Measurements from ENCODE around the gene TXNDC12.
"Not testable (repeated sequence)": the region's sequence is repeated elsewhere in the genome, so short reads cannot be mapped to it uniquely, and the experiment has no call there.

The TXNDC12 gene

DNA sequence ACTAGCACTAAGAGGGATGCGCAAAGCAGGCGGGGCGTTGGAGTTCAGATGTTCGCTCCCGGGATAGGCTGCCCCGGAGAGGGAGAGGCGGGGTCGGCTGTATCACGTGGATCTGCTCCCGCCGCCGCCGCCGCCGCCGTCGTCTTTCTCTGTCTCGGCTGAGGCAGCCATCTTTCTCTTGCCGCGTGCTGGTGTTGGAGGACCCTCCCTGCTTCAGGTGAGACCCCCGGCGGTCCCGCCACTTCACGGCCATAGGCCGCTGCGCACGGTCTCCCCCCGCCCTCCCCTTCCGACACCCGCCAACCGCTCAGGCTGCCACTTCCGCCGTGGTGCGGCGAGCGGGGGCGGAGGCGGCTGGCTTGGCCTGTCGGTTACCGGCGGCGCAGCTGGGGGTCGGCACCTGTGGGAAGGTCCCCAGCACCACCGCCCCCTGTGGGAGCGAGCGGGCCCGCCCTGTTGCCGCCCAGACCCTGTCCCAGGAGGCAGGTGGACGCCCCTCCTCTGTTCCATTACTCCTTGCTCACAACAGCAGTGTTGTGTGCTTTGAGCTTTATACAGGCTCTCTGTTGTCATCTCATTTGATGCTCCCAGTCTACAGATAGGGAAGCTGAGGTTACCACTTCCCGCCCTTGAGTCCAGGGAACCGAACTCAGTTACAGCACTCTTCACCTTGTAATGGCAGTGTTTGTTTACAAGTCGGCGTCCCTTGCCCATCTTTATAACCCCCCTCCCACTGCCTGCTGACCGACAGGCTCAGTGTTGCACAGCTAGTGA lies 1.4 kb upstream of the TXNDC12 start, which contains the start of gene BTF3L4:
Gene BTF3L4, plus strand, starts transcription at position 133 of the 774 bp plus-strand sequence. CDS start 3,553 bp downstream, outside the sequence.
- peaks cover 45% of the 10 kb centered on the region for H3K4me1 Mint-ChIP-seq
- H3K9me3 Mint-ChIP-seq: no peaks in the 10 kb centered on the region
- H3K27me3 Mint-ChIP-seq (ENCODE audit: low read depth): no peaks in the 10 kb centered on the region
- peak within 1 kb of the TSS; percentile 93 to 100 (median 99) for H3K4me3 Mint-ChIP-seq
- no peak for TF ChIP-seq CTCF (IDR thresholded peaks at IDR 0.05; ENCODE audit: unreplicated experiment in 3 of 3)
- H3K36me3 Mint-ChIP-seq (ENCODE audit: low read depth): peaks cover 24% of the 10 kb centered on the region
- H3K27ac Mint-ChIP-seq: peak within 1 kb of the TSS; percentile 94 to 98 (median 96)

DNA sequence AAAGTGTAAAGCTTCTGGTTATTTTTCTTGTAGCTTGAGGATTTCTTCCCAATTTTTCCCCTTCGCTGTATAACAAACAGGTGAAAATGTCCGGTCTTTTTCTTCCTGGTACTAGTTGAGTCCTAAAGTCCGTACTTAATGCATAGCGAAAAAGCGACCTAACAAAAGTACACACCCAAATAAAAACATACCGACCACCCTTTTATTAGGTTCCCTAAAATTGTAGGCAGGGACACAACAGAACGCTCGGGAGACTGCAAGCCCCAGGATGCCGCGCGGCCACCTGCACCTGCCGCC lies 823 bp upstream of the TXNDC12 start:
- Mint-ChIP-seq H3K27me3 (ENCODE audit: low read depth) (no peaks in the 10 kb centered on the region), H3K36me3 (ENCODE audit: low read depth) (peaks cover 23% of the 10 kb centered on the region), H3K27ac (peak overlapping the region; percentile 94 to 98 (median 96)), H3K9me3 (no peaks in the 10 kb centered on the region), H3K4me1 (peaks cover 45% of the 10 kb centered on the region), H3K4me3 (peak overlapping the region; percentile 93 to 97 (median 97))
- TF ChIP-seq CTCF (IDR thresholded peaks at IDR 0.05; ENCODE audit: unreplicated experiment in 3 of 3): no peak

- no peak for TF ChIP-seq CTCF (IDR thresholded peaks at IDR 0.05; ENCODE audit: unreplicated experiment in 3 of 3)
- peaks cover 45% of the 10 kb centered on the region for H3K4me1 Mint-ChIP-seq
- no peaks in the 10 kb centered on the region for H3K9me3 Mint-ChIP-seq
- peak overlapping the region; percentile 94 to 98 (median 96) for H3K27ac Mint-ChIP-seq
- H3K36me3 Mint-ChIP-seq (ENCODE audit: low read depth): peaks cover 10% of the 10 kb centered on the region
- H3K4me3 Mint-ChIP-seq: peak overlapping the region; percentile 93 to 97 (median 97)
- H3K27me3 Mint-ChIP-seq (ENCODE audit: low read depth): no peaks in the 10 kb centered on the region
These were observed 410 bp downstream of the TXNDC12 start for GRCh38 chr1:52054496-52055065.

GRCh38 chr1:52053862-52054261 lies 1.1 kb downstream of the TXNDC12 start:
- H3K36me3 Mint-ChIP-seq (ENCODE audit: low read depth): peaks cover 10% of the 10 kb centered on the region
- peak overlapping the region; percentile 93 to 97 (median 97) for H3K4me3 Mint-ChIP-seq
- H3K4me1 Mint-ChIP-seq: peaks cover 40% of the 10 kb centered on the region
- peak overlapping the region; percentile 94 to 98 (median 96) for H3K27ac Mint-ChIP-seq
- no peaks in the 10 kb centered on the region for H3K9me3 Mint-ChIP-seq
- no peaks in the 10 kb centered on the region for H3K27me3 Mint-ChIP-seq (ENCODE audit: low read depth)
- no peak for TF ChIP-seq CTCF (IDR thresholded peaks at IDR 0.05; ENCODE audit: unreplicated experiment in 3 of 3)

- H3K4me1 Mint-ChIP-seq: peaks cover 14% of the 10 kb centered on the region
- H3K27ac Mint-ChIP-seq; H3K27me3 Mint-ChIP-seq (ENCODE audit: low read depth); H3K9me3 Mint-ChIP-seq; H3K4me3 Mint-ChIP-seq: not testable (repeated sequence)
- H3K36me3 Mint-ChIP-seq (ENCODE audit: low read depth): peaks cover 26% of the 10 kb centered on the region
These were observed 5.7 kb downstream of the TXNDC12 start for GRCh38 chr1:52049337-52049736.

GRCh38 chr1:52045666-52046195 lies 9.3 kb downstream of the TXNDC12 start:
- not testable (repeated sequence) for H3K27ac Mint-ChIP-seq; H3K4me3 Mint-ChIP-seq; H3K9me3 Mint-ChIP-seq; H3K27me3 Mint-ChIP-seq (ENCODE audit: low read depth); H3K4me1 Mint-ChIP-seq
- peaks cover 19% of the 10 kb centered on the region for H3K36me3 Mint-ChIP-seq (ENCODE audit: low read depth)
